ENCODE data around the gene CCDC93. TPM values are rescaled to one million over a fixed set of nuclear protein-coding genes. Genes with fewer than 3 reads are reported as not detected.

Gene CCDC93
- total RNA-seq, 3 donors from 2014 or later, result 42.3 to 55.7 (median 42.6) TPM

- ATAC-seq, result no peak
- TF ChIP-seq CTCF (IDR thresholded peaks at IDR 0.05), result no peak
- no peak for DNase-seq
- intact Hi-C loops (cut with DNase I, micrococcal nuclease), result no loop called here
- Histone ChIP-seq H3K9me3 (no peaks in the 10 kb centered on the region), H3K4me1 (ENCODE audit: low read depth) (peaks cover 23% of the 10 kb centered on the region), H3K4me3 (no peak overlapping the region), H3K36me3 (ENCODE audit: low read depth) (no peaks in the 10 kb centered on the region)
These were observed 57.7 kb downstream of the CCDC93 start for GRCh38 chr2:117956036-117956796.

- no peaks in the 10 kb centered on the region for H3K9me3 ChIP-seq
- ATAC-seq (no peak), DNase-seq (no peak)
- intact Hi-C loops (cut with DNase I, micrococcal nuclease), result no loop called here
- peaks cover 4% of the 10 kb centered on the region for H3K4me1 ChIP-seq (ENCODE audit: low read depth)
- TF ChIP-seq CTCF (IDR thresholded peaks at IDR 0.05), result no peak
- H3K36me3 ChIP-seq (ENCODE audit: low read depth), result peaks cover 9% of the 10 kb centered on the region
- no peak overlapping the region for H3K4me3 ChIP-seq
These were observed 60.6 kb downstream of the CCDC93 start for GRCh38 chr2:117953231-117953630.

GRCh38 chr2:117952701-117953100 is 61.2 kb downstream of the CCDC93 start:
- Histone ChIP-seq H3K4me1 (ENCODE audit: low read depth) (no peaks in the 10 kb centered on the region), H3K36me3 (ENCODE audit: low read depth) (peaks cover 9% of the 10 kb centered on the region), H3K9me3 (no peaks in the 10 kb centered on the region), H3K4me3 (no peak overlapping the region)
- intact Hi-C loops (cut with DNase I, micrococcal nuclease), result no loop called here
- TF ChIP-seq CTCF (IDR thresholded peaks at IDR 0.05), result no peak
- ATAC-seq (no peak), DNase-seq (no peak)

GRCh38 chr2:117952228-117952627 is 61.6 kb downstream of the CCDC93 start:
- DNase-seq (no peak), ATAC-seq (no peak)
- no peak overlapping the region for H3K4me3 ChIP-seq
- TF ChIP-seq CTCF (IDR thresholded peaks at IDR 0.05), result no peak
- intact Hi-C loops (cut with DNase I, micrococcal nuclease), result no loop called here
- peaks cover 9% of the 10 kb centered on the region for H3K36me3 ChIP-seq (ENCODE audit: low read depth)
- H3K4me1 ChIP-seq (ENCODE audit: low read depth), result no peaks in the 10 kb centered on the region
- H3K9me3 ChIP-seq, result no peaks in the 10 kb centered on the region

- TF ChIP-seq CTCF (IDR thresholded peaks at IDR 0.05), result no peak
- Histone ChIP-seq H3K9me3 (no peaks in the 10 kb centered on the region), H3K4me1 (ENCODE audit: low read depth) (no peaks in the 10 kb centered on the region), H3K4me3 (no peak overlapping the region), H3K36me3 (ENCODE audit: low read depth) (peaks cover 9% of the 10 kb centered on the region)
- intact Hi-C loops (cut with DNase I, micrococcal nuclease), result no loop called here
- DNase-seq (no peak), ATAC-seq (no peak)
These were observed 64.1 kb downstream of the CCDC93 start for GRCh38 chr2:117949806-117950205.
